ENCODE measurements around the gene KIAA0586. TPM values are rescaled to one million over a fixed set of nuclear protein-coding genes. Genes with fewer than 3 reads are reported as not detected.

Gene KIAA0586
- total RNA-seq, 1 donor from 2014 or later, result 18.3 TPM

DNA sequence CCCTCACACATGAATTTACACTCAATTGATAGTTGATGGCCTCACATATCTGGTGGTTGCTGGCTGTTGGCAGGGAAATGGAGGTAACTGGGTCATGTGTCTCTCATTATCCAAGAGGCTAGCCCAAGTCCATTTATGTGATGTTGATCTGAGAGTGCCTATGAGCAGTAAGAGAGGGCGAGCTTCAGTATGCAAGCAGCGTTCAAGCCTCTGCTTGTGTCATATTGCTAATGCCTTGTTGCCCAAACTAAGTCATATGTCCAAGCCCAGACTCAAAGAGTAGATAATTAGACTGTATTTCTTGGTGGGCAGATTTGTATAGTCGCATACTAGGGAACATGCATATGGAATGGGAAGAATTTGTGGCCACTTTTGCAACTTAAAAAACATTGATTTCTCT is 126.4 kb downstream of the KIAA0586 start:
- Mint-ChIP-seq H3K4me1 (ENCODE audit: unreplicated experiment) (no peaks in the 10 kb centered on the region), H3K9me3 (ENCODE audit: unreplicated experiment) (no peaks in the 10 kb centered on the region), H3K36me3 (ENCODE audit: low read depth, unreplicated experiment) (no peaks in the 10 kb centered on the region), H3K4me3 (ENCODE audit: unreplicated experiment) (no peak overlapping the region), H3K27ac (ENCODE audit: unreplicated experiment) (no peak overlapping the region), H3K27me3 (ENCODE audit: unreplicated experiment) (no peaks in the 10 kb centered on the region)
- DNase-seq (ENCODE audit: low spot score), result no peak
- TF ChIP-seq CTCF (IDR thresholded peaks at IDR 0.05; ENCODE audit: unreplicated experiment), result no peak

DNA sequence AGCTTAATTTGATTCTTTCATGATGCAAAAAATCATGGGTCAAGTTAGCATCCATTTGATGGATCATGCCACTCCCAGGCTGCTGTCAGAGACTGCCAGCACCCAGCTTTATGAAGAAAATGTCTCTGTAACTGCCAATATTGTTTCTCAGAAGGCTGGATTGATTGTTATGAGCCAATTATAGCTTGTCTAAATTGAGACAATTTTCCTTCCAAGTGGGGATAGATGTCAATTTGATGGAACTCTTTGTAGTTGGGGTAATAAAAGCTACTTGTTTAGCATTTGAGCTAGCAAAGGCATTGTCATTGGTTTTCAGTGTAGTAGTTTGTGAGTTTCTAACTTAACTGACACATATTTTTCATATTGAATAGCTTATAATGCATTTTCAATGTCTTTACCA is 128.1 kb downstream of the KIAA0586 start:
- H3K4me1 Mint-ChIP-seq (ENCODE audit: unreplicated experiment), result peaks cover 5% of the 10 kb centered on the region
- no peak for TF ChIP-seq CTCF (IDR thresholded peaks at IDR 0.05; ENCODE audit: unreplicated experiment)
- H3K27me3 Mint-ChIP-seq (ENCODE audit: unreplicated experiment), result peaks cover 2% of the 10 kb centered on the region
- DNase-seq (ENCODE audit: low spot score), result no peak
- H3K4me3 Mint-ChIP-seq (ENCODE audit: unreplicated experiment), result no peak overlapping the region
- no peaks in the 10 kb centered on the region for H3K36me3 Mint-ChIP-seq (ENCODE audit: low read depth, unreplicated experiment)
- no peaks in the 10 kb centered on the region for H3K9me3 Mint-ChIP-seq (ENCODE audit: unreplicated experiment)
- no peak overlapping the region for H3K27ac Mint-ChIP-seq (ENCODE audit: unreplicated experiment)

GRCh38 chr14:58557242-58557641 is 129.7 kb downstream of the KIAA0586 start:
- Mint-ChIP-seq H3K27ac (ENCODE audit: unreplicated experiment) (no peak overlapping the region), H3K4me3 (ENCODE audit: unreplicated experiment) (no peak overlapping the region), H3K4me1 (ENCODE audit: unreplicated experiment) (peaks cover 13% of the 10 kb centered on the region), H3K36me3 (ENCODE audit: low read depth, unreplicated experiment) (no peaks in the 10 kb centered on the region), H3K9me3 (ENCODE audit: unreplicated experiment) (no peaks in the 10 kb centered on the region), H3K27me3 (ENCODE audit: unreplicated experiment) (peaks cover 2% of the 10 kb centered on the region)
- no peak for TF ChIP-seq CTCF (IDR thresholded peaks at IDR 0.05; ENCODE audit: unreplicated experiment)
- DNase-seq (ENCODE audit: low spot score), result no peak

- no peak for TF ChIP-seq CTCF (IDR thresholded peaks at IDR 0.05; ENCODE audit: unreplicated experiment)
- Mint-ChIP-seq H3K27ac (ENCODE audit: unreplicated experiment) (no peak overlapping the region), H3K27me3 (ENCODE audit: unreplicated experiment) (peaks cover 2% of the 10 kb centered on the region), H3K36me3 (ENCODE audit: low read depth, unreplicated experiment) (no peaks in the 10 kb centered on the region), H3K4me1 (ENCODE audit: unreplicated experiment) (peaks cover 13% of the 10 kb centered on the region), H3K4me3 (ENCODE audit: unreplicated experiment) (no peak overlapping the region), H3K9me3 (ENCODE audit: unreplicated experiment) (no peaks in the 10 kb centered on the region)
- no peak for DNase-seq (ENCODE audit: low spot score)
Measured at GRCh38 chr14:58560208-58560607, 132.7 kb downstream of the KIAA0586 start.

- Mint-ChIP-seq H3K9me3 (ENCODE audit: unreplicated experiment) (no peaks in the 10 kb centered on the region), H3K4me3 (ENCODE audit: unreplicated experiment) (no peak overlapping the region), H3K27me3 (ENCODE audit: unreplicated experiment) (peaks cover 2% of the 10 kb centered on the region), H3K36me3 (ENCODE audit: low read depth, unreplicated experiment) (no peaks in the 10 kb centered on the region), H3K27ac (ENCODE audit: unreplicated experiment) (no peak overlapping the region), H3K4me1 (ENCODE audit: unreplicated experiment) (peaks cover 16% of the 10 kb centered on the region)
- DNase-seq (ENCODE audit: low spot score), result no peak
- TF ChIP-seq CTCF (IDR thresholded peaks at IDR 0.05; ENCODE audit: unreplicated experiment), result no peak
Measured at GRCh38 chr14:58562141-58562540, 134.6 kb downstream of the KIAA0586 start.
